Right atrium auricular region (tissue), 2 donors: ENCODE data around the gene TSHR. TPM values are rescaled to one million over a fixed set of nuclear protein-coding genes. Genes with fewer than 3 reads are reported as not detected.

ENCODE experiments used
- DNase-seq: peaks from one replicate; pipeline ENCODE4 v3.0.0-alpha.2; 2019; ENCODE audit warnings: low spot score
- H3K27ac ChIP-seq, 2 donors: fragments of 200-600 bp; sonication (generic); 1 replicate in 1 of 2; 2 replicates in 1 of 2; pipeline ENCODE4 v1.5.1; 2016 to 2019
- H3K27me3 ChIP-seq, 2 donors: fragments of 200-600 bp; sonication (generic); one replicate each; pipeline versions ENCODE4 v1.5.1 to v1.6.0; 2017 to 2019
- H3K36me3 ChIP-seq: fragments of 200-600 bp; sonication (generic); one replicate; pipeline ENCODE4 v1.5.1; 2016
- H3K4me1 ChIP-seq, 2 donors: fragments of 200-600 bp; sonication (generic); one replicate each; pipeline versions ENCODE4 v1.5.1 to v1.6.0; 2017 to 2019
- H3K4me3 ChIP-seq, 2 donors: fragments of 200-600 bp; sonication (generic); 1 replicate in 1 of 2; 2 replicates in 1 of 2; pipeline ENCODE4 v1.5.1; 2017 to 2019; ENCODE audit warnings: mild to moderate bottlenecking in 1 of 2, moderate library complexity in 1 of 2
- H3K9me3 ChIP-seq, 2 donors: fragments of 200-600 bp; sonication (generic); one replicate each; pipeline ENCODE4 v1.5.1; 2019
- CTCF ChIP-seq, 2 donors: fragments of 200-600 bp; sonication (generic); IDR thresholded peaks; one replicate each; pipeline ENCODE4 v1.5.1; 2019; ENCODE audit warnings: antibody characterized with exemption in 2 of 2
- total RNA-seq, 2 donors: library from RNA; depleted of rRNA; stranded (reverse); fragments of >200 nt; gene quantifications; one replicate each; pipeline ENCODE4 v1.1.0, GENCODE V29; 2016

TSHR gene
- total RNA-seq, 2 donors from 2014 or later = not detected

- no peak for TF ChIP-seq CTCF (IDR thresholded peaks at IDR 0.05)
- no peaks in the 10 kb centered on the region for H3K27me3 ChIP-seq
- H3K27ac ChIP-seq = no peak overlapping the region
- no peak for DNase-seq
- H3K4me3 ChIP-seq = no peak overlapping the region
- no peaks in the 10 kb centered on the region for H3K4me1 ChIP-seq
- no peaks in the 10 kb centered on the region for H3K9me3 ChIP-seq
- no peaks in the 10 kb centered on the region for H3K36me3 ChIP-seq
Observed at GRCh38 chr14:80979951-80980350, 24.5 kb downstream of the TSHR start.

- Histone ChIP-seq H3K27ac (no peak overlapping the region), H3K4me3 (no peak overlapping the region), H3K4me1 (no peaks in the 10 kb centered on the region), H3K36me3 (no peaks in the 10 kb centered on the region), H3K9me3 (no peaks in the 10 kb centered on the region), H3K27me3 (no peaks in the 10 kb centered on the region)
- DNase-seq = no peak
- TF ChIP-seq CTCF (IDR thresholded peaks at IDR 0.05) = no peak
Observed at GRCh38 chr14:80981156-80981555, 25.7 kb downstream of the TSHR start.

GRCh38 chr14:80981673-80982072 is 26.3 kb downstream of the TSHR start:
- H3K4me3 ChIP-seq = no peak overlapping the region
- no peaks in the 10 kb centered on the region for H3K9me3 ChIP-seq
- H3K36me3 ChIP-seq = no peaks in the 10 kb centered on the region
- no peak for DNase-seq
- H3K4me1 ChIP-seq = no peaks in the 10 kb centered on the region
- no peaks in the 10 kb centered on the region for H3K27me3 ChIP-seq
- H3K27ac ChIP-seq = no peak overlapping the region
- no peak for TF ChIP-seq CTCF (IDR thresholded peaks at IDR 0.05)

- no peak overlapping the region for H3K4me3 ChIP-seq
- H3K9me3 ChIP-seq = no peaks in the 10 kb centered on the region
- TF ChIP-seq CTCF (IDR thresholded peaks at IDR 0.05) = no peak
- no peak for DNase-seq
- no peaks in the 10 kb centered on the region for H3K27me3 ChIP-seq
- no peaks in the 10 kb centered on the region for H3K4me1 ChIP-seq
- H3K27ac ChIP-seq = no peak overlapping the region
- H3K36me3 ChIP-seq = no peaks in the 10 kb centered on the region
Observed at GRCh38 chr14:80982711-80983110, 27.3 kb downstream of the TSHR start.

- no peaks in the 10 kb centered on the region for H3K27me3 ChIP-seq
- H3K9me3 ChIP-seq = no peaks in the 10 kb centered on the region
- no peak overlapping the region for H3K4me3 ChIP-seq
- no peak overlapping the region for H3K27ac ChIP-seq
- peak; percentile 67 to 91 for TF ChIP-seq CTCF (IDR thresholded peaks at IDR 0.05)
- peak; percentile 67 for DNase-seq
- H3K36me3 ChIP-seq = no peaks in the 10 kb centered on the region
- H3K4me1 ChIP-seq = no peaks in the 10 kb centered on the region
Observed at GRCh38 chr14:80987235-80988032, 32.0 kb downstream of the TSHR start.

- Histone ChIP-seq H3K36me3 (no peaks in the 10 kb centered on the region), H3K9me3 (no peaks in the 10 kb centered on the region), H3K27ac (no peak overlapping the region), H3K4me3 (no peak overlapping the region), H3K4me1 (no peaks in the 10 kb centered on the region), H3K27me3 (no peaks in the 10 kb centered on the region)
- no peak for DNase-seq
- no peak for TF ChIP-seq CTCF (IDR thresholded peaks at IDR 0.05)
Observed at GRCh38 chr14:80988192-80988591, 32.8 kb downstream of the TSHR start.
